ENCODE results near the gene FRMD8. TPM values are rescaled to one million over a fixed set of nuclear protein-coding genes. Genes with fewer than 3 reads are reported as not detected.

The FRMD8 gene
- total and polyA plus RNA-seq, 9 of the 15 experiments (the other 6 are each of a cell fraction or from before 2014, with no cell fraction given), result 4.5 to 54.5 (median 15.8) TPM

GRCh38 chr11:65418681-65419459 lies 32.4 kb downstream of the FRMD8 start (continued):
- TF ChIP-seq POLR2H (tag; IDR thresholded peaks at IDR 0.05; ENCODE audit: low read depth) (no peak), CLOCK (CRISPR knock-in tag; IDR thresholded peaks at IDR 0.05; ENCODE audit: borderline replicate concordance) (no peak; the same call in 1 of the 2 replicates), ZNF830 (CRISPR knock-in tag; IDR thresholded peaks at IDR 0.05) (no peak), ZHX1 (conservative IDR thresholded peaks at IDR 0.05; ENCODE audit: low read length) (no peak), ARHGAP35 (IDR thresholded peaks at IDR 0.05; ENCODE audit: partially characterized antibody) (no peak), MTA2 (IDR thresholded peaks at IDR 0.05; ENCODE audit: low read depth) (no peak), EP400 (IDR thresholded peaks at IDR 0.05) (no peak), CBX1 (IDR thresholded peaks at IDR 0.05; ENCODE audit: low read depth) (0 out of 2 replicates have a peak, but pooled peaks have one; percentile 36), NCOR1 (IDR thresholded peaks at IDR 0.05) (no peak), CBFA2T2 (conservative IDR thresholded peaks at IDR 0.05) (peak; percentile 60), RHOXF2B (CRISPR knock-in tag; conservative IDR thresholded peaks at IDR 0.05) (0 out of 2 replicates have a peak, but pooled peaks have one; percentile 80), SRSF7 (optimal IDR thresholded peaks at IDR 0.05; ENCODE audit: low read depth, low read length) (no peak)
- TF ChIP-seq, protein P1, sequence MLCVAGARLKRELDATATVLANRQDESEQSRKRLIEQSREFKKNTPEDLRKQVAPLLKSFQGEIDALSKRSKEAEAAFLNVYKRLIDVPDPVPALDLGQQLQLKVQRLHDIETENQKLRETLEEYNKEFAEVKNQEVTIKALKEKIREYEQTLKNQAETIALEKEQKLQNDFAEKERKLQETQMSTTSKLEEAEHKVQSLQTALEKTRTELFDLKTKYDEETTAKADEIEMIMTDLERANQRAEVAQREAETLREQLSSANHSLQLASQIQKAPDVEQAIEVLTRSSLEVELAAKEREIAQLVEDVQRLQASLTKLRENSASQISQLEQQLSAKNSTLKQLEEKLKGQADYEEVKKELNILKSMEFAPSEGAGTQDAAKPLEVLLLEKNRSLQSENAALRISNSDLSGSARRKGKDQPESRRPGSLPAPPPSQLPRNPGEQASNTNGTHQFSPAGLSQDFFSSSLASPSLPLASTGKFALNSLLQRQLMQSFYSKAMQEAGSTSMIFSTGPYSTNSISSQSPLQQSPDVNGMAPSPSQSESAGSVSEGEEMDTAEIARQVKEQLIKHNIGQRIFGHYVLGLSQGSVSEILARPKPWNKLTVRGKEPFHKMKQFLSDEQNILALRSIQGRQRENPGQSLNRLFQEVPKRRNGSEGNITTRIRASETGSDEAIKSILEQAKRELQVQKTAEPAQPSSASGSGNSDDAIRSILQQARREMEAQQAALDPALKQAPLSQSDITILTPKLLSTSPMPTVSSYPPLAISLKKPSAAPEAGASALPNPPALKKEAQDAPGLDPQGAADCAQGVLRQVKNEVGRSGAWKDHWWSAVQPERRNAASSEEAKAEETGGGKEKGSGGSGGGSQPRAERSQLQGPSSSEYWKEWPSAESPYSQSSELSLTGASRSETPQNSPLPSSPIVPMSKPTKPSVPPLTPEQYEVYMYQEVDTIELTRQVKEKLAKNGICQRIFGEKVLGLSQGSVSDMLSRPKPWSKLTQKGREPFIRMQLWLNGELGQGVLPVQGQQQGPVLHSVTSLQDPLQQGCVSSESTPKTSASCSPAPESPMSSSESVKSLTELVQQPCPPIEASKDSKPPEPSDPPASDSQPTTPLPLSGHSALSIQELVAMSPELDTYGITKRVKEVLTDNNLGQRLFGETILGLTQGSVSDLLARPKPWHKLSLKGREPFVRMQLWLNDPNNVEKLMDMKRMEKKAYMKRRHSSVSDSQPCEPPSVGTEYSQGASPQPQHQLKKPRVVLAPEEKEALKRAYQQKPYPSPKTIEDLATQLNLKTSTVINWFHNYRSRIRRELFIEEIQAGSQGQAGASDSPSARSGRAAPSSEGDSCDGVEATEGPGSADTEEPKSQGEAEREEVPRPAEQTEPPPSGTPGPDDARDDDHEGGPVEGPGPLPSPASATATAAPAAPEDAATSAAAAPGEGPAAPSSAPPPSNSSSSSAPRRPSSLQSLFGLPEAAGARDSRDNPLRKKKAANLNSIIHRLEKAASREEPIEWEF (CRISPR knock-in tag; IDR thresholded peaks at IDR 0.05), result peak; percentile 76; the same call in 1 of the 2 replicates
- TF ChIP-seq, protein P2, sequence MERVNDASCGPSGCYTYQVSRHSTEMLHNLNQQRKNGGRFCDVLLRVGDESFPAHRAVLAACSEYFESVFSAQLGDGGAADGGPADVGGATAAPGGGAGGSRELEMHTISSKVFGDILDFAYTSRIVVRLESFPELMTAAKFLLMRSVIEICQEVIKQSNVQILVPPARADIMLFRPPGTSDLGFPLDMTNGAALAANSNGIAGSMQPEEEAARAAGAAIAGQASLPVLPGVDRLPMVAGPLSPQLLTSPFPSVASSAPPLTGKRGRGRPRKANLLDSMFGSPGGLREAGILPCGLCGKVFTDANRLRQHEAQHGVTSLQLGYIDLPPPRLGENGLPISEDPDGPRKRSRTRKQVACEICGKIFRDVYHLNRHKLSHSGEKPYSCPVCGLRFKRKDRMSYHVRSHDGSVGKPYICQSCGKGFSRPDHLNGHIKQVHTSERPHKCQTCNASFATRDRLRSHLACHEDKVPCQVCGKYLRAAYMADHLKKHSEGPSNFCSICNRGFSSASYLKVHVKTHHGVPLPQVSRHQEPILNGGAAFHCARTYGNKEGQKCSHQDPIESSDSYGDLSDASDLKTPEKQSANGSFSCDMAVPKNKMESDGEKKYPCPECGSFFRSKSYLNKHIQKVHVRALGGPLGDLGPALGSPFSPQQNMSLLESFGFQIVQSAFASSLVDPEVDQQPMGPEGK (CRISPR knock-in tag; IDR thresholded peaks at IDR 0.05; ENCODE audit: borderline replicate concordance), result no peak

Data from K562 (cell line).